ENCODE data around the gene SNCB. TPM values are rescaled to one million over a fixed set of nuclear protein-coding genes. Genes with fewer than 3 reads are reported as not detected.
"Not testable (repeated sequence)": the region's sequence is repeated elsewhere in the genome, so short reads cannot be mapped to it uniquely, and the experiment has no call there.

Gene SNCB
- total RNA-seq, 2 donors from 2014 or later = not detected

DNA sequence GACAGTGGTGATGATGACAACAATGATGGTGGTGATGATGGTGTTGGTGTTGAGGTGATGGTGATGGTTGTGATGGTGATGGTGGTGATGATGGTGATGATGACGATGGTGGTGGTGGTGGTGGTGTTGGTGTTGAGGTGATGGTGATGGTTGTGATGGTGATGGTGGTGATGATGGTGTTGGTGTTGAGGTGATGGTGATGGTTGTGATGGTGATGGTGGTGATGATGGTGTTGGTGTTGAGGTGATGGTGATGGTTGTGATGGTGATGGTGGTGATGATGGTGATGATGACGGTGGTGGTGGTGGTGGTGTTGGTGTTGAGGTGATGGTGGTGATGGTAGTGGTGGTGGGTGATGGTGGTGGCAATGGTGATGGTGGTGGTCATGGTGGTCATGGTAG, 38.7 kb downstream of the SNCB start:
- not testable (repeated sequence) for H3K27ac Mint-ChIP-seq; ATAC-seq; H3K9me3 ChIP-seq (ENCODE audit: control insufficient read depth, low read length, poor library complexity, severe bottlenecking); H3K36me3 Mint-ChIP-seq (ENCODE audit: low read depth); H3K4me1 Mint-ChIP-seq; DNase-seq; H3K4me3 Mint-ChIP-seq
- peaks cover 10% of the 10 kb centered on the region for H3K27me3 Mint-ChIP-seq

DNA sequence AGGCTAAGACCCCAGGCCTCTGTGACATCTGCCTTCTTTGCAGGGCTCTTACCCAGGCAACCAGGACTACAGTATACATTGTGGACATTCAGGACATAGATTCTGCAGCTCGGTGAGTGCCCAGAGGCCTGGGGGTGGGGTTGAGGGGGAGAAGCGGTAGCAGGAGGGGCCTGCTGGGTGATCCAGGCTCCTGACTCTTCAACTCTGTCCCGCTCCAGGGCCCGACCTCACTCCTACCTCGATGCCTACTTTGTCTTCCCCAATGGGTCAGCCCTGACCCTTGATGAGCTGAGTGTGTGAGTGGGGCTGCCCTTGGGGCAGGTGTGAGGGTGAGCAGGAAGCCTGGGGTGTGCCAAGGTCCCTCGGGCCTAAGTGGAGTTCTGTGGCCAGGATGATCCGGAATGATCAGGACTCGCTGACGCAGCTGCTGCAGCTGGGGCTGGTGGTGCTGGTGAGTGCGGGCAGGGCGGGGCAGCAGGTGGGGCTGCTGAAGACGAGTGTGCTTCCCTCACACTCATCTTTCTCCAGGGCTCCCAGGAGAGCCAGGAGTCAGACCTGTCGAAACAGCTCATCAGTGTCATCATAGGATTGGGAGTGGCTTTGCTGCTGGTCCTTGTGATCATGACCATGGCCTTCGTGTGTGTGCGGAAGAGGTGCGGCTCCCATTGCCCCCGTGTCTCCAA, 40.2 kb downstream of the SNCB start:
- Mint-ChIP-seq H3K36me3 (ENCODE audit: low read depth) (peaks cover 2% of the 10 kb centered on the region), H3K27ac (no peak overlapping the region), H3K27me3 (peaks cover 10% of the 10 kb centered on the region), H3K4me1 (no peaks in the 10 kb centered on the region), H3K4me3 (no peak overlapping the region)
- H3K9me3 ChIP-seq (ENCODE audit: control insufficient read depth, low read length, poor library complexity, severe bottlenecking) = no peaks in the 10 kb centered on the region
- ATAC-seq = no peak
- DNase-seq = no peak

DNA sequence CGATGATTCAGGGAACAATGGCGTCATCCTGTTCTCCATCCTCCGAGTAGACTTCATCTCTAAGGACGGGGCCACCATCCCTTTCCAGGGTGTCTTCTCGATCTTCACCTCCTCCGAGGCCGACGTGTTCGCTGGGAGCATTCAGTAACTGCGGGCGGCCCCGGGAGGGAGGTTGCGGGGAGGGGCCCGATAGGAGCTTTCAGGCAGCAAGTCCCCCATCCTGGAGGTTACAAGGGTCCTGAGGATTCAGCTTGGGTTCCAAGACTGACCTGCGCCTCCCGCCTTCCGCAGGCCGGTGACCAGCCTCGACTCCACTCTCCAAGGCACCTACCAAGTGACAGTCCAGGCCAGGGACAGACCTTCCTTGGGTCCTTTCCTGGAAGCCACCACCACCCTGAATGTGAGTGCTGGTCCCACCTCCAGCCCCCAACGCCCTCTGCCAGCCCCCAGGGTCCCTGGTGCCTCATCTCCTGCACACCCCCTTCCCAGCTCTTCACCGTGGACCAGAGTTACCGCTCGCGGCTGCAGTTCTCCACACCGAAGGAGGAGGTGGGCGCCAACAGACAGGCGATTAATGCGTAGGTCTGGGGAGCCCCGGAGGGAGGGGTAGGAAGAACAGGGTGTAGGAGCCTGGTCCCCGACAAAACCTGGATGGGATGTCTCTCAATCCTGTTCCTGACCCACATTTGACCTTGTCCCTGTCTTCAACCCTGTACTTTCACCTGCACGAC, 41.1 kb downstream of the SNCB start:
- DNase-seq = no peak
- ATAC-seq = no peak
- H3K4me3 Mint-ChIP-seq = no peak overlapping the region
- peaks cover 2% of the 10 kb centered on the region for H3K36me3 Mint-ChIP-seq (ENCODE audit: low read depth)
- H3K27ac Mint-ChIP-seq = no peak overlapping the region
- H3K9me3 ChIP-seq (ENCODE audit: control insufficient read depth, low read length, poor library complexity, severe bottlenecking) = no peaks in the 10 kb centered on the region
- H3K27me3 Mint-ChIP-seq = peaks cover 5% of the 10 kb centered on the region
- no peaks in the 10 kb centered on the region for H3K4me1 Mint-ChIP-seq

DNA sequence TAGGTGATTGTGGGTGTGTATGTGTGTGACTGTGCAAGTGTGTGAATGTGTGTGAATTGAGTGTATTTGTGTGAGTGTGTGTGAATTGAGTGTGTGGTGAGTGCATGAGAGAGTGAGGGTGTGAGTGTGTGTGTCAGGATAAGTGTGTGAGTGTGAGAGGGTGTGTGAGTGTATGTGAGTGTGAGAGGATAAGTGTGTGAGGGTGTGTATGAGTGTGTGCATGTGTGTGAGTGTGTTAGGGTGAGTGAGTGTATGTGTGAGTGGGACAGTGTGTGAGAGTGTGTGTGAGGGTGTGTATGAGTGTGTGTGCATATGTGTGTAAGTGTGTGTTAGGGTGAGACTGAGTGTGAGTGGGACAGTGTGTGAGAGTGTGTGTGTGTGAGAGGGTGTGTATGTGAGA, 42.0 kb downstream of the SNCB start:
- H3K27ac Mint-ChIP-seq = no peak overlapping the region
- H3K9me3 ChIP-seq (ENCODE audit: control insufficient read depth, low read length, poor library complexity, severe bottlenecking) = no peaks in the 10 kb centered on the region
- peaks cover 2% of the 10 kb centered on the region for H3K36me3 Mint-ChIP-seq (ENCODE audit: low read depth)
- no peaks in the 10 kb centered on the region for H3K4me1 Mint-ChIP-seq
- DNase-seq = no peak
- no peaks in the 10 kb centered on the region for H3K27me3 Mint-ChIP-seq
- no peak for ATAC-seq
- H3K4me3 Mint-ChIP-seq = no peak overlapping the region

DNA sequence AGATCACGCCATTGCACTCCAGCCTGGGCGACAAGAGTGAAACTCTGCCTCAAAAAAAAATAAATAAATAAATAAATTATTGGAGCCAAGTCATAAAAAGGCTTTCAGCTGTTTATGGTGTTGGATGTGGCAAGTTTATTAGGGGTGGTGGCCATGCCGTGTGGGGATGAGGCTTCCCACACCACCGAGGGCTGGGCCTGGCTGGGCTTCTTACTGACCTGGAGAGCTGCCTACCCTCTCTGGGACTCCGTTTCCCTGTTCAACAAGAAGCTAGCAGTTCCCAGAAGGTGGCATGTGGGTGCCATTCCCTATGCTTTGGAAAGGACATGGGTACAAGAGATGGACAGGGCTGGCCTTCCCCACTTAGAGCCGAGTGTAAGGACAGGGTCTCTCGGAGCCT, 42.9 kb downstream of the SNCB start:
- DNase-seq (no peak), ATAC-seq (no peak)
- Mint-ChIP-seq H3K27me3 (no peaks in the 10 kb centered on the region), H3K27ac (no peak overlapping the region), H3K36me3 (ENCODE audit: low read depth) (peaks cover 2% of the 10 kb centered on the region), H3K4me1 (no peaks in the 10 kb centered on the region), H3K4me3 (no peak overlapping the region)
- H3K9me3 ChIP-seq (ENCODE audit: control insufficient read depth, low read length, poor library complexity, severe bottlenecking) = no peaks in the 10 kb centered on the region

DNA sequence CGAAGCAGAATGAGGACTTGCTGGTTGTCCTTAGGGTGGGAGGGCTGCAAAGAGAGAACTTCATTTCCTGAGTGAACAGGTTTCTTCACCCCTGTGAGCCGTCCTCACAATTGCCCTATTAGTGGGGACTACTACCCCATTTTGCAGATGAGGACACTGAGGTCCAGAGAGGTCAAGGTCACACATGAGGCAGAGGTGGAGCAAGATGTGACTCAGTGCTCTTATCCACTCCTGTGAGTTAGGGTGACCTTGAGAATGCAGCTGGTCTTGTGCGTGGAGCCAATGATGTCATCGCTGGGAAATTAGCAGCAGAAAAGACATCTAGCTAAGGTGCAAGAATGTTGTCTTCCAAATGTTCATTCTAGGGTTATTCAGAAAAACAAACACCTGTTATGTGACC, 47.3 kb downstream of the SNCB start:
- Mint-ChIP-seq H3K4me3 (no peak overlapping the region), H3K27me3 (no peaks in the 10 kb centered on the region), H3K4me1 (no peaks in the 10 kb centered on the region), H3K36me3 (ENCODE audit: low read depth) (peaks cover 2% of the 10 kb centered on the region), H3K27ac (no peak overlapping the region)
- no peaks in the 10 kb centered on the region for H3K9me3 ChIP-seq (ENCODE audit: control insufficient read depth, low read length, poor library complexity, severe bottlenecking)
- no peak for ATAC-seq
- DNase-seq = no peak

DNA sequence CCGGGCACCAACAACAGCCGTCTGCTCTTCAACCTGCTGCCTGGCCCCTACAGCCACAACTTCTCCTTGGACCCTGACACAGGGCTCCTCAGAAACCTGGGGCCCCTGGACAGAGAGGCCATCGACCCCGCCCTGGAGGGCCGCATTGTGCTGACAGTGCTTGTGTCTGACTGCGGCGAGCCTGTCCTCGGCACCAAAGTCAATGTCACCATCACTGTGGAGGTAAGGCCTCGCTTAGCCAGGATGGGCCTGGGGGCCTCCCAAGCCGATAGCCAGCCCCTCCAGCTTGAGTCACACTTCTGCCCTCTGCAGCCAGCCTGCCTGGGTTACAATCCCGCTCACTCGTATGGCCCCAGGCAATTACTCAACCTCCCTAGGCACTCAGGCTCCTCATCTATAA, 49.0 kb downstream of the SNCB start:
- H3K27ac Mint-ChIP-seq = no peak overlapping the region
- no peaks in the 10 kb centered on the region for H3K36me3 Mint-ChIP-seq (ENCODE audit: low read depth)
- H3K4me1 Mint-ChIP-seq = peaks cover 2% of the 10 kb centered on the region
- no peaks in the 10 kb centered on the region for H3K9me3 ChIP-seq (ENCODE audit: control insufficient read depth, low read length, poor library complexity, severe bottlenecking)
- no peak for DNase-seq
- H3K27me3 Mint-ChIP-seq = no peaks in the 10 kb centered on the region
- H3K4me3 Mint-ChIP-seq = no peak overlapping the region
- no peak for ATAC-seq

DNA sequence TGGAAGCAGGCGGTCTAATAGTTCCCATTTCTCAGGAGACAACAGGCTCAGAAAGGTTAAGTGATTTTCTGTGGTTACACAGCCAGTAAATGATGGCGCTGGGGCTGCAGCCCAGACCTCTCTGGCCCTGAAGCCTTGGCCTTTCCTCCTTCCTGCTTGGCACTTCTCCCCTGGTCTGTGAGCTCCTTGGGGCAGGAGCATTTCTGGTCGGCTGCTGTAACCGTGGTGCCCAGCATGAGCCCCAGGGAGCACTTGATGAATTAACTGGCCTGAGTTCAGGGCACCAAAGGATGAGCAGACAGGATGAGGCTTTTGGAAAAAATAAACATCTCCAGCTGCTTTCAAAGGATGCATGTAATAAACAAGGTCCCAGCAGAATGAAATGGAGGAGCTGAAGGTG, 51.0 kb downstream of the SNCB start:
- H3K4me3 Mint-ChIP-seq = no peak overlapping the region
- no peaks in the 10 kb centered on the region for H3K27me3 Mint-ChIP-seq
- no peaks in the 10 kb centered on the region for H3K9me3 ChIP-seq (ENCODE audit: control insufficient read depth, low read length, poor library complexity, severe bottlenecking)
- H3K36me3 Mint-ChIP-seq (ENCODE audit: low read depth) = no peaks in the 10 kb centered on the region
- no peak for ATAC-seq
- peaks cover 2% of the 10 kb centered on the region for H3K4me1 Mint-ChIP-seq
- no peak overlapping the region for H3K27ac Mint-ChIP-seq
- DNase-seq = no peak

DNA sequence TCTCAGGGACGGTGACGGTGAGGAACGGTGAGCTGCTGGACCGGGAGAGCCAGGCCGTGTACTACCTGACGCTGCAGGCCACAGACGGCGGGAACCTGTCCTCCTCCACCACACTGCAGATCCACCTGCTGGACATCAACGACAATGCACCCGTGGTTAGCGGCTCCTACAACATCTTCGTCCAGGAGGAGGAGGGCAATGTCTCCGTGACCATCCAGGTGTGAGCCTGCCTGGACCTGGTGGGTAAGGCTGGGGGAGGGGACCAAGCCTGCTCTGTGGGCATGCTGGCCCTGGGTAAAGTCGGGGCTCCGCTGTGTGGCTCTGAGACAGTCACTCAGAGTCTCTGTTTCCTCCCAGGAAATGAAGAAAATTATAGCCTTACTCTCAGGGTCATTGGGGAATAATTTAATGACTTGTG, 51.9 kb downstream of the SNCB start:
- Mint-ChIP-seq H3K36me3 (ENCODE audit: low read depth) (no peaks in the 10 kb centered on the region), H3K4me1 (peaks cover 6% of the 10 kb centered on the region), H3K27me3 (no peaks in the 10 kb centered on the region), H3K27ac (peak overlapping the region; percentile 39), H3K4me3 (no peak overlapping the region)
- H3K9me3 ChIP-seq (ENCODE audit: control insufficient read depth, low read length, poor library complexity, severe bottlenecking) = no peaks in the 10 kb centered on the region
- DNase-seq (peak in 2 of 3 donors; percentile 30 to 33), ATAC-seq (peak; percentile 62)

DNA sequence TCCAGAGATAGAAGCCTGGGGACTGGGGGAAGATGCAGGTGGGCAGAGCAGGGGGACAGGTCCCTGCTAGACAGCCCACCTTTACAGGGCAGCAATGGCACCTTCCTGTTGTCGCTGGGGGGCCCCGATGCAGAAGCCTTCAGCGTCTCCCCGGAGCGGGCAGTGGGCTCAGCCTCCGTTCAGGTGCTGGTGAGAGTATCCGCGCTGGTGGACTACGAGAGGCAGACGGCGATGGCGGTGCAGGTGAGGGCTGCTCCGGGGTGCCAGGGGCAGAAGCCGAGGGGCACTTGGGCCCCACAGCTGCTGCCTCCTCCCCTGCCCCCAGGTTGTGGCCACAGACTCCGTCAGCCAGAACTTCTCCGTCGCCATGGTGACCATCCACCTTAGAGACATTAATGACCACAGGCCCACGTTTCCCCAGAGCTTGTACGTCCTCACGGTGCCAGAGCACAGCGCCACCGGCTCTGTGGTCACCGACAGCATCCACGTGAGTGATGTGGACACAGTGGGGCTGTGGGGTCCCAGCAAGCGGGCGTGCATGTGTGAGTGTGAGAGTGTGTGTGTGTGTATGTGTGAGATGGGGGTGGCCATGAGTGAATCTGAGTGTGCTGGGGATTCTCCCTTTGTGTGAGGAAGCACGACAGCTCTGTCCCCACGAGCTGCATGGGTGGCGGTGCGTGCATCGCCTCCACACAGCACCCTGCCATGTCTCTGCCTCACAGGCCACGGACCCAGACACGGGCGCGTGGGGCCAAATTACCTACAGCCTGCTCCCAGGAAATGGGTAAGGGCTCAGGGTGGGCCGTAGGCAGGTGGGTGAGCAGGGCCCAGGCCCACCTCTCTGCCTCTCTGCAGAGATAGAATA, 52.8 kb downstream of the SNCB start:
- no peaks in the 10 kb centered on the region for H3K9me3 ChIP-seq (ENCODE audit: control insufficient read depth, low read length, poor library complexity, severe bottlenecking)
- H3K4me3 Mint-ChIP-seq = no peak overlapping the region
- no peak for ATAC-seq
- peak overlapping the region; percentile 39 for H3K27ac Mint-ChIP-seq
- H3K4me1 Mint-ChIP-seq = peaks cover 10% of the 10 kb centered on the region
- peaks cover 4% of the 10 kb centered on the region for H3K27me3 Mint-ChIP-seq
- H3K36me3 Mint-ChIP-seq (ENCODE audit: low read depth) = no peaks in the 10 kb centered on the region
- DNase-seq = no peak

DNA sequence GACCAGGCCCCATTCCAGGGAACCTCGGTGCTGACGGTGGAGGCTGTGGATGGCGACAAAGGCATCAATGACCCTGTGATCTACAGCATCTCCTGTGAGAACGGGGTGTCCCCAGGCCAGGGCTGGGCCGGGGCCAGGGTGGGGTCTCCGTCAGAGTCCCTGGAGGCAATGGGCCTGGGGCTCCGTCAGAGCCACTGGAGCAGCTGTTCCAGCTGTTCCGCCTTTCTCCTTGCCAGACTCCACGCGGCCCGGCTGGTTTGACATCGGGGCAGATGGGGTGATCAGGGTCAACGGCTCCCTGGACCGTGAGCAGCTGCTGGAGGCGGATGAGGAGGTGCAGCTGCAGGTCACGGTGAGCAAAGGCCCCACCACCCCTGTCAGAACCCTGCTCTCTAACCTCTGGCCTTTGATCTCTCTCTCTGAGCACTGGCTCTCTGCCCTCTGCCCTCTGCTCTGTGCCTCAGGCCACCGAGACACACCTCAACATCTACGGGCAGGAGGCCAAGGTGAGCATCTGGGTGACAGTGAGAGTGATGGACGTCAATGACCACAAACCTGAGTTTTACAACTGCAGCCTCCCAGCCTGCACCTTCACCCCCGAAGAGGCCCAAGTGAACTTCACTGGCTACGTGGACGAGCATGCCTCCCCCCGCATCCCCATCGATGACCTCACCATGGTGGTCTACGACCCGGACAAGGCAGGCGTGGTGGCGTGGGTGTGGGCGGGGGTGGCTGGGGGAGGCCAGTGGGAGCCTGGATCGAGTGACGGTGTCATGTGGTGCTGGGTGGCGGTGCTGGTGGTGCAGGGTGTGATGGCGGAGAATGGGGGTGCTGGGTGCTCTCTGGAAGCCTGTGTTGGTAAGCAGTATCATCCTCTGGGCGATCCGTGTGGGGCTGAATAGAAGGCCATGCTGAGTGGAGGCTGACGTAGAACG, 54.6 kb downstream of the SNCB start:
- H3K36me3 Mint-ChIP-seq (ENCODE audit: low read depth) = no peaks in the 10 kb centered on the region
- H3K4me1 Mint-ChIP-seq = peaks cover 10% of the 10 kb centered on the region
- H3K9me3 ChIP-seq (ENCODE audit: control insufficient read depth, low read length, poor library complexity, severe bottlenecking) = no peaks in the 10 kb centered on the region
- H3K4me3 Mint-ChIP-seq = no peak overlapping the region
- H3K27ac Mint-ChIP-seq = no peak overlapping the region
- peaks cover 4% of the 10 kb centered on the region for H3K27me3 Mint-ChIP-seq
- DNase-seq = no peak
- ATAC-seq = no peak

DNA sequence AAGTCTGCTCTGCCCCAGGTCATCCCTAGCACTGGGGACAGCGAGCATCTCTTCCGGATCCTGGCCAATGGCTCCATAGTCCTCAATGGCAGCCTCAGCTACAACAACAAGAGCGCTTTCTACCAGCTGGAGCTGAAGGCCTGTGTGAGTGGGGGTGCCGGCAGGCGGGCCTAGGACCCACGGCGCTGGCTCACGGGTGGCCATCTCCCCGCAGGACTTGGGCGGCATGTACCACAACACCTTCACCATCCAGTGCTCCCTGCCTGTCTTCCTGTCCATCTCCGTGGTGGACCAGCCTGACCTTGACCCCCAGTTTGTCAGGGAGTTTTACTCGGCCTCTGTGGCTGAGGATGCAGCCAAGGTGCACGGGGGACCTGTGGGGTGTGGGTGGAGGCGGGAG, 55.3 kb downstream of the SNCB start:
- ATAC-seq (no peak), DNase-seq (no peak)
- Mint-ChIP-seq H3K27me3 (peaks cover 4% of the 10 kb centered on the region), H3K36me3 (ENCODE audit: low read depth) (no peaks in the 10 kb centered on the region), H3K4me1 (peaks cover 10% of the 10 kb centered on the region), H3K27ac (no peak overlapping the region), H3K4me3 (no peak overlapping the region)
- no peaks in the 10 kb centered on the region for H3K9me3 ChIP-seq (ENCODE audit: control insufficient read depth, low read length, poor library complexity, severe bottlenecking)

DNA sequence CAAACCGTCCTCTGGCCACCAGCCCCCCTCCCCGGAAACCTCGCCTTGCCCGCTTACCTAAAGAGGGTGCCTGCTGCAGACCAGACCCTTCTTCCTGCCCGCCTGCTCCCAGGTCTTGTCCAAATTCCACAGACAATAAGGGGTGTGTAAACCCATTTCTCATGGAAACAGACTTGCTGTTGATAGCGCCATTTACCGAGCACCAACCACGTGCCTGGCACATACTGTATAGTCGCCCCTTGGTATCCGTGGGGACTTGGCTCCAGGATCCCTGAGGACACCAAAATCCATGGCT, 56.1 kb downstream of the SNCB start:
- H3K27me3 Mint-ChIP-seq = peaks cover 4% of the 10 kb centered on the region

More for the DNA sequence above, 56.1 kb downstream of the SNCB start:
- Mint-ChIP-seq H3K27ac (no peak overlapping the region), H3K36me3 (ENCODE audit: low read depth) (no peaks in the 10 kb centered on the region), H3K4me3 (no peak overlapping the region), H3K4me1 (peaks cover 10% of the 10 kb centered on the region)
- DNase-seq = no peak
- H3K9me3 ChIP-seq (ENCODE audit: control insufficient read depth, low read length, poor library complexity, severe bottlenecking) = no peaks in the 10 kb centered on the region
- no peak for ATAC-seq

Data from T-helper 17 cell (primary cell).